GM19397 (cell line): ENCODE measurements around the gene GMPR.

Source experiments
- ATAC-seq: cut with Tn5 transposase; IDR thresholded peaks from one replicate; pipeline ENCODE4 v1.9.1; 2021; ENCODE audit warnings: mild to moderate bottlenecking, moderate library complexity; ENCODE audit not compliant: unreplicated experiment

GMPR gene

GRCh38 chr6:16270178-16270794 lies 31.9 kb downstream of the GMPR start:
- ATAC-seq, result no peak

GRCh38 chr6:16271428-16271827 lies 33.0 kb downstream of the GMPR start:
- ATAC-seq, result no peak

- ATAC-seq, result no peak
Measured at GRCh38 chr6:16272201-16272600, 33.8 kb downstream of the GMPR start.

GRCh38 chr6:16273256-16273655 lies 34.9 kb downstream of the GMPR start:
- ATAC-seq, result no peak

GRCh38 chr6:16274483-16274882 lies 36.1 kb downstream of the GMPR start:
- ATAC-seq, result no peak

- no peak for ATAC-seq
Measured at GRCh38 chr6:16274885-16275589, 36.6 kb downstream of the GMPR start.

GRCh38 chr6:16277101-16277981 lies 39.0 kb downstream of the GMPR start:
- ATAC-seq, result no peak

GRCh38 chr6:16278048-16278724 lies 39.8 kb downstream of the GMPR start:
- no peak for ATAC-seq

- ATAC-seq, result no peak
Measured at GRCh38 chr6:16278750-16279149, 40.4 kb downstream of the GMPR start.

- no peak for ATAC-seq
Measured at GRCh38 chr6:16279243-16279642, 40.9 kb downstream of the GMPR start.

- ATAC-seq, result no peak
Measured at GRCh38 chr6:16282370-16282769, 44.0 kb downstream of the GMPR start.

GRCh38 chr6:16284472-16284871 lies 46.1 kb downstream of the GMPR start:
- ATAC-seq, result no peak

- no peak for ATAC-seq
Measured at GRCh38 chr6:16285467-16286150, 47.2 kb downstream of the GMPR start.

- ATAC-seq, result no peak
Measured at GRCh38 chr6:16286151-16286522, 47.8 kb downstream of the GMPR start.

GRCh38 chr6:16288163-16288562 lies 49.8 kb downstream of the GMPR start:
- no peak for ATAC-seq

- ATAC-seq, result no peak
Measured at GRCh38 chr6:16291739-16292138, 53.4 kb downstream of the GMPR start.

GRCh38 chr6:16292432-16292831 lies 54.0 kb downstream of the GMPR start:
- ATAC-seq, result no peak

- no peak for ATAC-seq
Measured at GRCh38 chr6:16292942-16293341, 54.6 kb downstream of the GMPR start.

- ATAC-seq, result no peak
Measured at GRCh38 chr6:16294371-16294770, 56.0 kb downstream of the GMPR start.

- ATAC-seq, result no peak
Measured at GRCh38 chr6:16295060-16295459, 56.7 kb downstream of the GMPR start.

- no peak for ATAC-seq
Measured at GRCh38 chr6:16295471-16295870, 57.1 kb downstream of the GMPR start.
